GM12874 (cell line): ENCODE data around the gene STAG3.

Source experiments
- CTCF ChIP-seq: IDR thresholded peaks from 2 replicates; pipeline ENCODE4 v1.5.1; 2011; ENCODE audit warnings: low read depth, mild to moderate bottlenecking, control low read depth, low read length, moderate library complexity; ENCODE audit not compliant: insufficient read depth

The STAG3 gene

GRCh38 chr7:100190048-100190711 is 12.5 kb downstream of the STAG3 start:
- peak; percentile 35; the same call in 1 of the 2 replicates for TF ChIP-seq CTCF

GRCh38 chr7:100191775-100192174 is 14.1 kb downstream of the STAG3 start:
- no peak for TF ChIP-seq CTCF

DNA sequence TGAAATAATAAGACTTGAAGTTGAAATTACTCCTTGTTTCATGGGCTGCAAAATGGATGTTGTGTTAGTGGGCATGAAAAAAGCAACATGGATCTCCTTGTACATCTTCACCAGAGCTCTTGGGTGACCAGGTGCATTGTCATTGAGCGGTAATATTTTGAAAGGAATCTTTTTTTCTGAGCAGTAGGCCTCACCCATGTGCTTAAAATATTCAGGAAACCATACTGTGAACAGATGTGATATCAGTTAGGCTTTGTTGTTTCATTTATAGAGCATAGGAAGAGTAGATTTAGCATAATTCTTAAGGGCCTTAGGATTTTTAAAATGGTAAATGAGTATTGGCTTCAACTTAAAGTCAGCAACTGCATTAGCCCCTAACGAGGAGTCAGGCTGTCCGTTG is 15.3 kb downstream of the STAG3 start:
- no peak for TF ChIP-seq CTCF

DNA sequence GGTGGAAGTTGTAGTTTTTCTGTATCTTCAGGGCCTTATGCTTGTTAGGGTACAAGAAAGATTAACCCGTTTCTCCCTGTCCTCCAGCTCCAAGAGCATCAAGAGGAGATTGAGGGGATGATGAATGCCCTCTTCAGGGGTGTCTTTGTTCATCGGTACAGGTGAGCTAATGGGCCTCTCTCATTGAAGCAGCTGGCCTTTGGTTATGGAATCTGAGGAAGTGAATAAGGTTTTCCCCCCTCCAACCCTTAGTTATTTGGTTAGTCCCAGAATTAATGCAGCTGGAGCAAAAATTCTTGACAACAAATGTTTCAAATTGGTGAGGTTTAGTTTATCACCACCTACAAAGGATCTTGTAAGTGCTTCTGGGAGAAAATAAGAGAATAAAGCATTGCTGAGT is 17.5 kb downstream of the STAG3 start:
- no peak for TF ChIP-seq CTCF

DNA sequence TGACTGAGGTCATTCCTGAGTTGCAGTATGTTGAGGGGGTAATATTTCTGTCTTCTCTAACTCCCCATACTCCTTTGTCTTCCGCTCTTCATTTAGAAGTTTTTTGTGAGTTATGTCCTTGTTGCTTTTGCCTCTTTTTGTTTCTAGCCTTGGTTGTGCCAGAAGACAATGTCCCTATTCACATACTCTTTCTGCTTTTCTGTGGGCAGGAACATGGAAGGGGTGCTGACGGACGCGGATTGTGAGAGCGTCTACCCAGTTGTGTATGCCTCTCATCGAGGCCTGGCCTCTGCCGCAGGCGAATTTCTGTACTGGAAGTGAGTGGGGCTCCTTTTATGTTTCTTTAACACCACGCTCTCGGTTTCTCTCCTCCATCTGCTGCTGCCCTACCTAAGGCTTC is 20.5 kb downstream of the STAG3 start:
- TF ChIP-seq CTCF, result no peak

DNA sequence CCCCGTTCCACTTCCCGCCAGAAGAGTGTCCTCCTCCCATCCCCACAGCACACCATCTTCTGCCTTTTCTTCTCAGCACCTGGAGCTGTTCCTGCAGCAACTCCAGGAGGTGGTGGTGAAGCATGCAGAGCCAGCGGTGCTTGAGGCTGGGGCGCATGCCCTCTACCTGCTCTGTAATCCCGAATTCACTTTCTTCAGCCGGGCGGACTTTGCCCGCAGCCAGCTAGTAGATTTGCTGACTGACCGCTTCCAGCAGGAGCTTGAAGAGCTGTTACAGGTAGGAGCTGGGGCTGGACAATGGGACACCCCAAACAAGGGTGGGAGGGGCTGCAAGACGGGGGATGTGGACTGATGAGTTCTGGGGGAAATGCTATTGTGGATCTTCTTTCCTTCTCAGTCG is 23.0 kb downstream of the STAG3 start:
- TF ChIP-seq CTCF, result no peak

DNA sequence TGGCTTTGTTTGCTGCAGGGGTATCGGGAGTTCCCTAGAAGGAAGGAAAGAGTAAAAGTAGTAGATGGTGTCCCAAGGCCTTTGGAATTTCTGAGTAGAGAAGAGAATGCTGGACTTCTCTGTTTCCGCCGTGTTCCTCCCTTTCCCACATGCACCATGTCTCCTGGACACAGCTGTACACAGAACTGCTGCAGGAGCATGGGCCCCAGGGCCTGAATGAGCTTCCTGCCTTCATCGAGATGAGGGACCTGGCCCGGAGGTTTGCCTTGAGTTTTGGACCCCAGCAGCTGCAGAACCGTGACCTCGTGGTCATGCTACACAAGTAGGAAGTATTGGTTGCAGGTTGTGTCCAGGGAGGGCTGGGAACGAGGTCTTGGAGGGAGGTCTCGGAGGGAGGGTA is 26.7 kb downstream of the STAG3 start:
- TF ChIP-seq CTCF, result no peak
